ENCODE data around the gene ARRDC5.
"Not testable (repeated sequence)": the region's sequence is repeated elsewhere in the genome, so short reads cannot be mapped to it uniquely, and the experiment has no call there.

Gene ARRDC5

DNA sequence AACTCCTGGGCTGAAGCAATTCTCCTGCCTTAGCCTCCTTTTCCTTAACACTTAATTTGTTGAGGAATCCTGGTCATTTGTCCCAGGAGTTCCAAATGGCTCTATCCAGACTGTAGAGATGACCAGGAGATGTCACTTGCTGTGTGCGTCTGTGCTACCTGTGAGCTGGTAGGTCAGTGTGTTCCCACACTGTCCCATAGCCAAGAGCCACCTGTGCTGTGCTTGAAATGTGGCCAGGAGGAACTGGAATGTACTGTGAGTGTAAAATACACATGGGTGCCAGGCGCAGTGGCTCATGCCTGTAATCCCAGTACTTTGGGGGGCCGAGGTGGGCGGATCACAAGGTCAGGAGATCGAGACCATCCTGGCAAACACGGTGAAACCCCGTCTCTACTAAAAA lies 36.8 kb upstream of the ARRDC5 start:
- Histone ChIP-seq H3F3A (ENCODE audit: low read depth) (no peaks in the 10 kb centered on the region), H3K4me1 (ENCODE audit: insufficient read depth, low read length, poor library complexity, severe bottlenecking) (no peaks in the 10 kb centered on the region), H3K9me3 (ENCODE audit: insufficient read depth, low read depth, low read length) (no peaks in the 10 kb centered on the region), H3K4me3 (ENCODE audit: low read length, poor library complexity, severe bottlenecking) (no peak overlapping the region), H3K4me2 (ENCODE audit: low read depth, low read length, poor library complexity, severe bottlenecking) (no peak overlapping the region), H3K9ac (ENCODE audit: low read depth, low read length, poor library complexity, severe bottlenecking) (no peak overlapping the region), H2AFZ (ENCODE audit: low read length) (no peak overlapping the region), H3K79me2 (ENCODE audit: insufficient read depth, low read length) (peaks cover 6% of the 10 kb centered on the region; the same call in 1 of the 2 replicates), H4K20me1 (ENCODE audit: insufficient read depth, low read length, poor library complexity, severe bottlenecking) (no peaks in the 10 kb centered on the region), H3K9me2 (replicated peaks; ENCODE audit: low read depth, low read length) (no peaks in the 10 kb centered on the region), H3K36me3 (ENCODE audit: insufficient read depth, low read length) (peaks cover 83% of the 10 kb centered on the region; the same call in 1 of the 2 replicates), H3K27me3 (ENCODE audit: insufficient read depth, low read length, poor library complexity, severe bottlenecking) (no peaks in the 10 kb centered on the region)
- no peak for TF ChIP-seq EZH2phosphoT487 (IDR thresholded peaks at IDR 0.05; ENCODE audit: borderline replicate concordance)

DNA sequence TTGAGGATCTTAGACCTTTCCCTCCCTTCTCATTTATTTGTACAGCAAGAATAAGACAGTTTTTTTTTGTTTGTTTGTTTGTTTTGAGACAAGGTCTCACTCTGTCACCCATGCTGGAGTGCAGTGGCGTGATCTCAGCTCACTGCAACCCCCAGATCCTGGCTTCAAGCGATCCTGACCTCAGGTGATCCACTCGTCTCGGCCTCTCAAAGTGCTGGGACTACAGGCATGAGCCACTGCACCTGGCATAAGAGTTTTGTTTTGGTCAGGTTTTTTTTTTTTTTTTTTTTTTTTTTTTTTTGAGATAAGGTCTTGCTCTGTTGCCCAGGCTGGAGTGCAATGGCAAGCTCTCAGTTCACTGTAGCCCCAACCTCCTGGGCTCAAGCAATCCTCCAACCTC lies 35.8 kb upstream of the ARRDC5 start:
- H3K4me1 ChIP-seq (ENCODE audit: insufficient read depth, low read length, poor library complexity, severe bottlenecking); H4K20me1 ChIP-seq (ENCODE audit: insufficient read depth, low read length, poor library complexity, severe bottlenecking); H3K27me3 ChIP-seq (ENCODE audit: insufficient read depth, low read length, poor library complexity, severe bottlenecking); H3K9ac ChIP-seq (ENCODE audit: low read depth, low read length, poor library complexity, severe bottlenecking); H3K4me2 ChIP-seq (ENCODE audit: low read depth, low read length, poor library complexity, severe bottlenecking); H3K9me2 ChIP-seq (replicated peaks; ENCODE audit: low read depth, low read length); H2AFZ ChIP-seq (ENCODE audit: low read length); H3K79me2 ChIP-seq (ENCODE audit: insufficient read depth, low read length); H3K9me3 ChIP-seq (ENCODE audit: insufficient read depth, low read depth, low read length); H3F3A ChIP-seq (ENCODE audit: low read depth); H3K4me3 ChIP-seq (ENCODE audit: low read length, poor library complexity, severe bottlenecking): not testable (repeated sequence)
- H3K36me3 ChIP-seq (ENCODE audit: insufficient read depth, low read length) = peaks cover 83% of the 10 kb centered on the region; the same call in 1 of the 2 replicates

DNA sequence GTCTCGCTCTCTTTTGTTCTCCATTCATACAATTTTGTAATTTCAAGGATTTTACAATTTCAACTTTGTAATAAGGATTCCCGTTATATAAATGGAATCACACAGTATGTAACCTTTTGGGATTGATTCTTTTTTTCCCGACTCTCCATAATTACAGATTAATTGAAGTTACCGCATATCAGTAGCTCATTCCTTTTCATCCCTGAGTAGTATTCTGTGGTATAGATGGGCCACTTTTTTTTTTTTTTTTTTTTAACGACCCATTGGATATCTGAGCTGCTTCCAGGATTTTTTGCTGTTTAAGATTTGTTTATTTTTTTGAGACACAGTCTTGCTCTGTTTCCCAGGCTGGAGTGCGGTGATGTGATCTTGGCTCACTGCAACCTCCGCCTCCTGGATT lies 34.4 kb upstream of the ARRDC5 start:
- Histone ChIP-seq H2AFZ (ENCODE audit: low read length) (no peak overlapping the region), H3K27me3 (ENCODE audit: insufficient read depth, low read length, poor library complexity, severe bottlenecking) (no peaks in the 10 kb centered on the region), H3K4me2 (ENCODE audit: low read depth, low read length, poor library complexity, severe bottlenecking) (no peak overlapping the region), H3F3A (ENCODE audit: low read depth) (no peaks in the 10 kb centered on the region), H3K9me2 (replicated peaks; ENCODE audit: low read depth, low read length) (no peaks in the 10 kb centered on the region), H3K4me1 (ENCODE audit: insufficient read depth, low read length, poor library complexity, severe bottlenecking) (no peaks in the 10 kb centered on the region), H3K36me3 (ENCODE audit: insufficient read depth, low read length) (peaks cover 85% of the 10 kb centered on the region; the same call in 1 of the 2 replicates), H3K9me3 (ENCODE audit: insufficient read depth, low read depth, low read length) (no peaks in the 10 kb centered on the region), H3K79me2 (ENCODE audit: insufficient read depth, low read length) (peaks cover 6% of the 10 kb centered on the region; the same call in 1 of the 2 replicates), H3K9ac (ENCODE audit: low read depth, low read length, poor library complexity, severe bottlenecking) (no peak overlapping the region), H4K20me1 (ENCODE audit: insufficient read depth, low read length, poor library complexity, severe bottlenecking) (peaks cover 5% of the 10 kb centered on the region), H3K4me3 (ENCODE audit: low read length, poor library complexity, severe bottlenecking) (no peak overlapping the region)
- TF ChIP-seq, protein P1, sequence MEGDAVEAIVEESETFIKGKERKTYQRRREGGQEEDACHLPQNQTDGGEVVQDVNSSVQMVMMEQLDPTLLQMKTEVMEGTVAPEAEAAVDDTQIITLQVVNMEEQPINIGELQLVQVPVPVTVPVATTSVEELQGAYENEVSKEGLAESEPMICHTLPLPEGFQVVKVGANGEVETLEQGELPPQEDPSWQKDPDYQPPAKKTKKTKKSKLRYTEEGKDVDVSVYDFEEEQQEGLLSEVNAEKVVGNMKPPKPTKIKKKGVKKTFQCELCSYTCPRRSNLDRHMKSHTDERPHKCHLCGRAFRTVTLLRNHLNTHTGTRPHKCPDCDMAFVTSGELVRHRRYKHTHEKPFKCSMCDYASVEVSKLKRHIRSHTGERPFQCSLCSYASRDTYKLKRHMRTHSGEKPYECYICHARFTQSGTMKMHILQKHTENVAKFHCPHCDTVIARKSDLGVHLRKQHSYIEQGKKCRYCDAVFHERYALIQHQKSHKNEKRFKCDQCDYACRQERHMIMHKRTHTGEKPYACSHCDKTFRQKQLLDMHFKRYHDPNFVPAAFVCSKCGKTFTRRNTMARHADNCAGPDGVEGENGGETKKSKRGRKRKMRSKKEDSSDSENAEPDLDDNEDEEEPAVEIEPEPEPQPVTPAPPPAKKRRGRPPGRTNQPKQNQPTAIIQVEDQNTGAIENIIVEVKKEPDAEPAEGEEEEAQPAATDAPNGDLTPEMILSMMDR (conservative IDR thresholded peaks at IDR 0.05; ENCODE audit: low read length) = no peak

DNA sequence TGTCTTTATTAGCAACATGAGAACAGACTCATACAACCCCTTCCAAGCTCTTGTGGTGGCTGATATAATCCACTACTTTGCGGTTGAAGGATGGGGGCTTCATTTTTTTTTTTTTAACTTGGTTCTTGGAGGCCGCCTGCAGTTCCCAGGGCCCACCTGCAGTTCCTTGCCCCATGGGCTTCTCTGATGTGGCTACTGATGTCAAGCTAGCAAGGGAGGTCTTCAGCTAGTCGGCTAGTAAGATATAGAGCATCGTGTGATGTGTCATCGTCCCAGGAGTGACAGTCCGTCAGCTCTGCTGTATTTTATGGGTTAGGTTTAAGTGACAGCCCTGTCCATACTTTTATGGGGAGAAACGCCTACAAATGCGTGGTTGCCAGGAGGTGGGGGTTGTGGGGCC lies 32.7 kb upstream of the ARRDC5 start:
- H3K4me3 ChIP-seq (ENCODE audit: low read length, poor library complexity, severe bottlenecking) = no peak overlapping the region
- TF ChIP-seq EZH2phosphoT487 (IDR thresholded peaks at IDR 0.05; ENCODE audit: borderline replicate concordance) = no peak
- TF ChIP-seq, protein P1 (conservative IDR thresholded peaks at IDR 0.05; ENCODE audit: low read length) = no peak
- peaks cover 5% of the 10 kb centered on the region for H4K20me1 ChIP-seq (ENCODE audit: insufficient read depth, low read length, poor library complexity, severe bottlenecking)
- H3K4me2 ChIP-seq (ENCODE audit: low read depth, low read length, poor library complexity, severe bottlenecking) = no peak overlapping the region
- no peaks in the 10 kb centered on the region for H3K4me1 ChIP-seq (ENCODE audit: insufficient read depth, low read length, poor library complexity, severe bottlenecking)
- peaks cover 80% of the 10 kb centered on the region; the same call in 1 of the 2 replicates for H3K36me3 ChIP-seq (ENCODE audit: insufficient read depth, low read length)
- peaks cover 6% of the 10 kb centered on the region; the same call in 1 of the 2 replicates for H3K79me2 ChIP-seq (ENCODE audit: insufficient read depth, low read length)
- H3K9ac ChIP-seq (ENCODE audit: low read depth, low read length, poor library complexity, severe bottlenecking) = no peak overlapping the region
- H3K9me2 ChIP-seq (replicated peaks; ENCODE audit: low read depth, low read length) = no peaks in the 10 kb centered on the region
- H3K9me3 ChIP-seq (ENCODE audit: insufficient read depth, low read depth, low read length) = no peaks in the 10 kb centered on the region
- no peak overlapping the region for H2AFZ ChIP-seq (ENCODE audit: low read length)
- H3K27me3 ChIP-seq (ENCODE audit: insufficient read depth, low read length, poor library complexity, severe bottlenecking) = no peaks in the 10 kb centered on the region
- no peaks in the 10 kb centered on the region for H3F3A ChIP-seq (ENCODE audit: low read depth)

Measured in Loucy (cell line).